Coronary artery (tissue), 2 donors: ENCODE results near the gene PYGM.
A peak's percentile ranks its signal among the peaks of the same experiment; 100 is the strongest.

Experiments used
- DNase-seq: peaks from one replicate; pipeline ENCODE4 v3.0.0-alpha.2; 2017; ENCODE audit warnings: low spot score
- H3K27ac ChIP-seq, 2 donors: fragments of 200-600 bp; sonication (generic); one replicate each; pipeline ENCODE4 v1.5.1; 2016 to 2019
- H3K4me3 ChIP-seq: fragments of 200-600 bp; sonication (generic); 2 replicates; pipeline ENCODE4 v1.5.1; 2016; ENCODE audit warnings: mild to moderate bottlenecking, moderate library complexity
- CTCF ChIP-seq: fragments of 200-600 bp; sonication (generic); IDR thresholded peaks from one replicate; pipeline ENCODE4 v1.5.1; 2019; ENCODE audit warnings: antibody characterized with exemption

Gene PYGM

GRCh38 chr11:64728757-64729365 lies 30.9 kb downstream of the PYGM start:
- TF ChIP-seq CTCF, result no peak
- Histone ChIP-seq H3K4me3 (no peak overlapping the region), H3K27ac (no peak overlapping the region)
- DNase-seq, result no peak

DNA sequence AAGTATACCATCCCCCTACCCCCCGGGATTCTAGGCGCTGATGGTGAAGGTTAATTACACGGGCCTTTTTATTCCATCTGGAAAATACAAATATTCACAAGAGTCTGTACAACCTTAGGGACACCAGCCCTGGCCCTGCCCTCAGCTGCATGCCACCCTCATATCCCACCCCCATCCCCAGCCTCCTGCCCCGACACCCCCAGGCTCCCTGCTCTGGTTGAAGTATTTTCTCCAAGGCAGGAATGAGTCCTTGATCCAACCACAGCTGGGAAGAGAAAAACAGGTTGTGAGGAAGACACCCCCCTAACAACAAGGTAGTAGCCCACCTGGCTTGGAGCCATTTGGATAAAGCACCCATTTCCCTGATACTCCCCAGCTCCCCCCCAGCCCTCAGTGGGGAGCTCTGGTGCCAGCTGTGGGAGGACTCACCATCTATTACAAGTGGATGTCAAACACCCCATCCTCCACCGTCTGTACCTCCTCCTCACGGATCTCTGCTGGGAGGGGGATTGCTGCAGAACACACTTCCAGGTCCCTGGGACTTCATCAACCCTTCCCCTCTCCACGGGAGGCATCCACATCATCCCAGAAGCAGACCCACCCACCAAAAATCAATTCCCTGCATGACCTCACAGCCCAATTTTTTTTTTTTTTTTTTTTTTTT lies 32.8 kb downstream of the PYGM start:
- H3K27ac ChIP-seq, result no peak overlapping the region
- no peak overlapping the region for H3K4me3 ChIP-seq
- TF ChIP-seq CTCF, result no peak
- no peak for DNase-seq

DNA sequence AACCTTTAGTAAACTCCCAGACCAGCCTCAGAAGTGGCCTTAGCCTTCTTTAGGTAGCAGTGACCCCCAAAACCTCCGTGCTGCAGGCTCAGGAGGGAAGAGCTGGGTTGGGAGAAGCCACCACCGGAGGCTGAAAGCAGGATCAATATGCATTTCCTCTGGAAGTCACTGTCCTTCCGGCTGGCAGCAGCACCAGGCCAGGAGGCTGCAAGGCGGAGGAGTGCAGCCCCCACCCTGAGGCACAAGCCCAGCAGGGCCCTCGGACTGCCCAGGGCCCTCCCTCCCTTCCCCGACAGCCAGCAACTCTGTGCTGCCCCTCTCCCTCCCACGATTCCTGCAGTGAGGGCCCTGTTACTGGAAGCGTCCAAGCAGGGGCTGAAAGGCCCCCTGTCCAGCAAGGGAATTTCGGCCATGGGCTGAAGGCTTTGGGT lies 33.5 kb downstream of the PYGM start:
- DNase-seq, result no peak
- no peak for TF ChIP-seq CTCF
- Histone ChIP-seq H3K4me3 (no peak overlapping the region), H3K27ac (no peak overlapping the region)

DNA sequence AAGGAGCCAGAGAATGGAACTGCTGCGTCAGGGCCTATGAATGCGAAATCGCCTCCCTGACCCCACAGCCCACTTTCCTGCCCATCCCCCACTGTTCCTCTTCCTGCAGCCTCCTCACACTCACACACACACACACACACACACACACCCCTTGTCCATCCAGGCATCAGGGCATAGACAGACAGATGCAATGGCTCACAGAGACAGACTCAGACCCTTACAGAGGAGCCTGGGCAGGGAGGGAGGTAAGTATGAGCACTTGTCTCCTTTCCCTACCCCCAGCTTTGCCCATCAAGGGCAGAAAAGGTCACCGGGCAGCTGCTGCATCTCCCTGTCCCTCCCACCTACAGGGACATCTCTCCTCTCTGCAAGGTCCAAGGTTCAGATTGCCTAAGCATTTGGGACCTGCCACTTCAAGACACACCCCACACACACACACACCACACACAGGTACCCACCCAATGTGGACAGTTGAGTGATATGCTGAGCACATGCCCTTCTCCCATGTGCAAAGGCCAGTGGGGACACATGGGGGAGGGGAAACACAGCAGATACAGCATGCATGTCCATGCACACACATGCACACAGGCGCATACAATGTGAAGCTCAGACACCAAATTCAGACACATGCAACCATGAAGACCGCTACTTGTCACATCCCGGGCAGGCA lies 34.8 kb downstream of the PYGM start:
- peak; percentile 65 for DNase-seq
- Histone ChIP-seq H3K4me3 (no peak overlapping the region), H3K27ac (no peak overlapping the region)
- no peak for TF ChIP-seq CTCF

- TF ChIP-seq CTCF, result no peak
- no peak overlapping the region for H3K27ac ChIP-seq
- DNase-seq, result no peak
- H3K4me3 ChIP-seq, result peak overlapping the region; percentile 89
Observed at GRCh38 chr11:64723907-64724862, 35.6 kb downstream of the PYGM start.

DNA sequence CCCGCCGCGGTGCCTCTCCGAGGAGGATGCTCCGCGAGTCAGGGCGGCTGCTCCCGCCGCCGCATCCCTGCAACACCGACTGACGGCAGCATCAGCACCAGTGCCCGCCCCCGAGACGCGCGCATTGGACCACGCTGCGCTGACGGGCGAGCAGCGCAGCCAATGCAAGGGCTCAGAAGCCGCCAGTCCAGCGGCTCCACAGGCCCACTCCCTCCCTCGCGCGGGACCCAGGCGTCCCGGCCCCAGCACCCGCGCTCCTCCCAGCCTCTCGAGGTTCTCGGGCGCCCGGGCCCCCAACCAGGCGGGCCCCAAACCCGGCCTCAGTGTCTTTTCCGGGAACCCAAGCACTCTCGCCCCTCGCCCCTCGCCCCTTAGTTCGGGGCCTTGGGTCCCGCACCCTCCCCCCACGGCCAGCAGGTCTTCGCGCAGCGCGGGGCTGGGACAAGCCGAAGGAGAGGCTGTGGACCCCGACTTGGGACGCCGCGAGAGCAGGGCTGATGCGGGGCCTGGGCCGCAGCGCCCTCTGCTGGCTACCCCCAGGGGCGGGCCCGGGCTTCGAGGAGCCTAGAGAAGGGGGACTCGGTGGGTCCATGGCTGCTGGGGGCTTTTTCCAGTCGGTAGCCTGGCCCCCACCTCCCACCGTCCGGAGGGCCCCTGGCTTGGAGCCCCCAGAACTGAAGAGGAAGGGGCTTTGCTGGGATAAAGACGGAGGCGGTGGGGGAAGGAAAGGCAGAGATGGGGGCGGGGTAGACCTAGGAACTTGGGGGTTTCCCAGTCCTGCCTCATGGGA lies 36.5 kb downstream of the PYGM start, which contains the start of gene NRXN2:
Gene NRXN2 (minus strand): TSS at position 81 of the 790 bp plus-strand sequence. CDS start 9,498 bp downstream, outside the sequence.
- peak; percentile 78 for DNase-seq
- H3K27ac ChIP-seq, result peak within 1 kb of the TSS; percentile 65 to 72
- peak; percentile 99 for TF ChIP-seq CTCF
- H3K4me3 ChIP-seq, result peak within 1 kb of the TSS; percentile 89
